HEK293 (cell line): ENCODE results near the gene ZDHHC3.

ENCODE experiments used
- CTCF ChIP-seq: fragments of 450-650 bp; formaldehyde crosslinking; IDR thresholded peaks from 2 replicates; pipeline ENCODE4 v1.5.1; 2016; ENCODE audit warnings: missing biosample characterization, missing genetic modification characterization
- MEIS1 ChIP-seq: sonication (generic); formaldehyde crosslinking; IDR thresholded peaks from 2 replicates; pipeline ENCODE4 v1.8.1; 2022; ENCODE audit warnings: missing genetic modification reagents, mild to moderate bottlenecking, borderline replicate concordance
- TF ChIP-seq, protein P1 (sequence below): fragments of 450-650 bp; formaldehyde crosslinking; IDR thresholded peaks from 2 replicates; pipeline ENCODE4 v1.5.1; 2016; ENCODE audit warnings: missing biosample characterization, missing genetic modification characterization, borderline replicate concordance

DNA sequence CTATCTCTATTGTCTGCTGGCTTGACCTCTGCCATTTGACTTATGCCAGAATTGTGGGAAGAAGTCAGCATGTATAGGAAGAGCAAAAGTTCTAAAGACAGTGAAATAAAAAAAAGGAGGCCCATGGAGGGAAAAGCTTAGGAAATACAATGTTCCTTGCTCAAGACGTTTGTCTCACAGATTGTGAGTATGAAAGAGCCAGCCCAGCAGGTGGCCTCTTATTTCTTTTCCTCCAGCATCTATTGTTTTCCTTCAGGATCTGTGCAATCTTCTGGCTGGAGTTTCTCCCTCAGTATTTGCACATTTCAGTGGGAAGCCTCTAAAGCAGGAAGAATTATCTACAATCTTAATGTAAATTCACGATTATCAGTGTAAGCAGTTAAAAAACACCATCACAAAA is 43.7 kb downstream of the ZDHHC3 start:
- TF ChIP-seq, protein P1, sequence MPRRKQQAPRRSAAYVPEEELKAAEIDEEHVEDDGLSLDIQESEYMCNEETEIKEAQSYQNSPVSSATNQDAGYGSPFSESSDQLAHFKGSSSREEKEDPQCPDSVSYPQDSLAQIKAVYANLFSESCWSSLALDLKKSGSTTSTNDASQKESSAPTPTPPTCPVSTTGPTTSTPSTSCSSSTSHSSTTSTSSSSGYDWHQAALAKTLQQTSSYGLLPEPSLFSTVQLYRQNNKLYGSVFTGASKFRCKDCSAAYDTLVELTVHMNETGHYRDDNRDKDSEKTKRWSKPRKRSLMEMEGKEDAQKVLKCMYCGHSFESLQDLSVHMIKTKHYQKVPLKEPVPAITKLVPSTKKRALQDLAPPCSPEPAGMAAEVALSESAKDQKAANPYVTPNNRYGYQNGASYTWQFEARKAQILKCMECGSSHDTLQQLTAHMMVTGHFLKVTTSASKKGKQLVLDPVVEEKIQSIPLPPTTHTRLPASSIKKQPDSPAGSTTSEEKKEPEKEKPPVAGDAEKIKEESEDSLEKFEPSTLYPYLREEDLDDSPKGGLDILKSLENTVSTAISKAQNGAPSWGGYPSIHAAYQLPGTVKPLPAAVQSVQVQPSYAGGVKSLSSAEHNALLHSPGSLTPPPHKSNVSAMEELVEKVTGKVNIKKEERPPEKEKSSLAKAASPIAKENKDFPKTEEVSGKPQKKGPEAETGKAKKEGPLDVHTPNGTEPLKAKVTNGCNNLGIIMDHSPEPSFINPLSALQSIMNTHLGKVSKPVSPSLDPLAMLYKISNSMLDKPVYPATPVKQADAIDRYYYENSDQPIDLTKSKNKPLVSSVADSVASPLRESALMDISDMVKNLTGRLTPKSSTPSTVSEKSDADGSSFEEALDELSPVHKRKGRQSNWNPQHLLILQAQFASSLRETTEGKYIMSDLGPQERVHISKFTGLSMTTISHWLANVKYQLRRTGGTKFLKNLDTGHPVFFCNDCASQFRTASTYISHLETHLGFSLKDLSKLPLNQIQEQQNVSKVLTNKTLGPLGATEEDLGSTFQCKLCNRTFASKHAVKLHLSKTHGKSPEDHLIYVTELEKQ = no peak
- TF ChIP-seq CTCF (no peak), MEIS1 (CRISPR knock-in tag) (no peak)
